Lower leg skin (tissue), 3 donors: ENCODE data around the gene C16orf96.

Experiments
- CTCF ChIP-seq, 3 donors: fragments of 450-650 bp; IDR thresholded peaks; one replicate each; pipeline ENCODE4 v1.5.1; 2016; ENCODE audit warnings: antibody characterized with exemption in 3 of 3, mild to moderate bottlenecking in 3 of 3, moderate library complexity in 2 of 3
- POLR2A ChIP-seq, 2 donors: fragments of 450-650 bp; IDR thresholded peaks; one replicate each; pipeline ENCODE4 v1.6.1; 2016 to 2017; ENCODE audit warnings: antibody characterized with exemption in 2 of 2, mild to moderate bottlenecking in 1 of 2, moderate library complexity in 1 of 2

GRCh38 chr16:4535627-4536108 is 20.5 kb upstream of the C16orf96 start:
- TF ChIP-seq CTCF (IDR thresholded peaks at IDR 0.05) (no peak), POLR2A (IDR thresholded peaks at IDR 0.05) (no peak)
